ENCODE measurements around the gene PARVG.

PARVG gene

GRCh38 chr22:44244265-44244822, 63.6 kb downstream of the PARVG start:
- no peak for DNase-seq (ENCODE audit: low read depth in 2 of 2)

GRCh38 chr22:44245438-44245837, 64.7 kb downstream of the PARVG start:
- no peak for DNase-seq (ENCODE audit: low read depth in 2 of 2)

DNA sequence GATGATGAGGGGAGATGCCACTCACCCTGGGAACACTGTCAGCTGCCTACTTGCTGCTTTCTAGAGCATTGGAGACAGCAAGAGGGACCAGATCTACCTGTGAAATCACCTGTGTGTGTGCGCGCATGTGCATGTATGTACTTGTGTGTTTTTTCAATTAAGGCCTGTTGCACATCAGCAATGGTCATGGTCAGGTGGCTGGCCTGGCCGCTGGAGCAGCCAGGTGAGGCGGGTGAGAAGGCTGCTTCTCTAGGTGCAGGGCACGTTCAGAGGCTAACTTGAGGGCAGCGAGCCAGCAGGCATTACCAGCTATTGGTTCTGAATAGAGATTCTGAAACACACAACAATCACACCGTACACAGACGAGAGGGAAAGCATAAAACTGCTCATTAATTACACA, 65.1 kb downstream of the PARVG start:
- DNase-seq (ENCODE audit: low read depth in 2 of 2), result no peak

GRCh38 chr22:44246615-44247326, 66.0 kb downstream of the PARVG start:
- DNase-seq (ENCODE audit: low read depth in 2 of 2), result no peak

GRCh38 chr22:44247346-44247745, 66.6 kb downstream of the PARVG start:
- DNase-seq (ENCODE audit: low read depth in 2 of 2), result no peak

- no peak for DNase-seq (ENCODE audit: low read depth in 2 of 2)
Observed at GRCh38 chr22:44247923-44248892, 67.5 kb downstream of the PARVG start.

DNA sequence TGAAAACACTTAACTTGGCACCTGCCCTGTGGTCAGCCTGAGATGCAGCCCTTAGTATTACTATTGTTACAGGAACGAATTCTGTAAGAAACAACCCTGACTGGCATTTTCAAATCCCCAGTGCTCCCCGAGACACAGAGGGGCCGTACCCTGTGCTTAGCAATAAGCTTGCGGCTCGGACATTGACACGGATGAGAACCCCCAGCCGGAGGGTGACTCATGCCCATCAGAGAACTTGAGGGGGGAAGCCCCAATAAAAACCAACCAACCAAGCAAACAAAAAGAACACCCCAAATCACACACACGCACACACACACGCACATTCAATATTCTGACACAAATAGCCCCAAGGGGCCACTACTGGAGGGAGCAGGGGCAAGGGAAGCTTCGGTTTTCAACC, 68.2 kb downstream of the PARVG start:
- DNase-seq (ENCODE audit: low read depth in 2 of 2), result no peak

DNA sequence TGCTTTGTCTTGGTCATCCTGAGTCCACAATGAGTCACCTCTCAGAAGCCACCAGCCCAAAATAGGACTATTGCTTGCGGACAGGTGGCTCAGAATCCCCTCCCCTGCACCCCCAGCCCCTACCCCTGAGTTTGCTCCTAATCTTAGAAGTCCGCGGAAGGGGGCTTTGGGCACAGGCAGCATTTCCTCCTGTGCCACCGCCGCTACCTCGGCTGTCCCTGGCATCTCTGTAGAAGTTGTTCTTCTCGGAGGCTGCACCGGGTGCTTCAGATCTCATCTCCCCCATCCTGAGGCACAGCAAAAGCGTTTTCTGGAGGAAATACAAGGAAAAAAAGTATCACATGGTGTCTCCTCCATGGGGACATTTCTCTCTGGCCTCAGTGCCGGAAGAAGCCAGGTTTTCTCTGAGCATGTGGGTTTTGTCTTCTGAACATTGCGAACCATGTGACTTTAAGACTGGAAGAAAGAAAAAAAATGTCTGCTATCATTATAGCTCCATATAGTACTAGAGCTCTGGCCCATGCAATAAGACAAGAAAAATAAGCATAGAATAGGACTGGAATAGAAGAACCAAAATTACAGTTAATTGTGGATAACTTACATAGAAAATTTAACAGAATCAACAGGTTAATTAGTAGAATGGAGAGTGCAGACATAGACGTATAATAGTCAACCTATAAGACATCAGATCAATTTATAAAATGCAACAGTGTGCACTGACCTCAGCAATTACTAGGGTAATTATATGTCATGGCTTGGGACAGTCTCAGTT, 68.8 kb downstream of the PARVG start:
- no peak for DNase-seq (ENCODE audit: low read depth in 2 of 2)

- DNase-seq (ENCODE audit: low read depth in 2 of 2), result no peak
Observed at GRCh38 chr22:44254811-44255210, 74.1 kb downstream of the PARVG start.

DNA sequence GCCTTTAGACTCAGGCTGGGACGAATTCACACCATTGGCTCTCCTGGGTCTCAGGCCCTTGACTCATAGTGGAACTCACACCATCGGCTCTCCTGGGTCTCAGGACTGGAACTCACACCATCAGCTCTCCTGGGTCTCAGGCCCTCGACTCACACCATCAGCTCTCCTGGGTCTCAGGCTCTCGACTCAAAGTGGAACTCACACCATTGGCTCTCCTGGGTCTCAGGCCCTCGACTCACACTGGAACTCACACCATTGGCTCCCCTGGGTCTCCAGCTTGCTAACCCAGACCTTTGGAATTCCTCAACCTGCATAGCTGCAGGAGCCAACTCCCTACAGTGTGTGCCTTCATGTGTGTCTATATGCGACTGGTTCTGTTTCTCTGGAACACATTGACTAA, 75.4 kb downstream of the PARVG start:
- no peak for DNase-seq (ENCODE audit: low read depth in 2 of 2)

GRCh38 chr22:44256556-44257485, 76.1 kb downstream of the PARVG start:
- DNase-seq (ENCODE audit: low read depth in 2 of 2), result no peak
